Naive B cell (primary cell): Measurements from ENCODE around the gene FAM149A. TPM values are rescaled to one million over a fixed set of nuclear protein-coding genes. Genes with fewer than 3 reads are reported as not detected.

Source experiments
- ATAC-seq, 2 donors: fragments of 150-1000 bp; cut with Tn5 transposase; 2 replicates each; pipeline ENCODE4 v1.10.0; 2021; ENCODE audit warnings: low read depth in 2 of 2, mild to moderate bottlenecking in 2 of 2, moderate library complexity in 2 of 2
- DNase-seq: peaks from one replicate; pipeline ENCODE4 v3.0.0; 2022
- H3K27ac Mint-ChIP-seq, 6 donors: one replicate each; pipeline ENCODE4 v1.8.0; 2020 to 2022; ENCODE audit warnings: mild to moderate bottlenecking in 6 of 6, mixed read lengths in 6 of 6, moderate library complexity in 5 of 6, inconsistent platforms in 2 of 6
- H3K27me3 Mint-ChIP-seq, 3 donors: one replicate each; pipeline ENCODE4 v1.8.0; 2021 to 2022; ENCODE audit warnings: mixed read lengths in 3 of 3, mild to moderate bottlenecking in 1 of 3
- H3K36me3 Mint-ChIP-seq, 2 donors: one replicate each; pipeline ENCODE4 v1.8.0; 2020 to 2022; ENCODE audit warnings: mixed read lengths in 2 of 2, inconsistent platforms in 1 of 2, mild to moderate bottlenecking in 1 of 2
- H3K4me1 Mint-ChIP-seq, 3 donors: one replicate each; pipeline ENCODE4 v1.8.0; 2020 to 2022; ENCODE audit warnings: mixed read lengths in 3 of 3, inconsistent platforms in 1 of 3, mild to moderate bottlenecking in 1 of 3, moderate library complexity in 1 of 3
- H3K4me3 Mint-ChIP-seq, 8 donors: one replicate each; pipeline ENCODE4 v1.8.0; 2020 to 2022; ENCODE audit warnings: mild to moderate bottlenecking in 8 of 8, mixed read lengths in 8 of 8, moderate library complexity in 8 of 8, inconsistent platforms in 2 of 8
- H3K9me3 Mint-ChIP-seq, 7 donors: one replicate each; pipeline ENCODE4 v1.8.0; 2020 to 2022; ENCODE audit warnings: mixed read lengths in 7 of 7, mild to moderate bottlenecking in 5 of 7, inconsistent platforms in 2 of 7, moderate library complexity in 1 of 7
- polyA plus RNA-seq, 6 donors: library from polyadenylated mRNA; unstranded; fragments of 300-500 nt; fragmentation: Illumina TruSeq; gene quantifications; one replicate each; pipeline ENCODE4 v1.2.3, GENCODE V29; 2021; ENCODE audit warnings: low read depth in 6 of 6

Gene FAM149A
- polyA plus RNA-seq, 6 donors from 2014 or later: not detected

DNA sequence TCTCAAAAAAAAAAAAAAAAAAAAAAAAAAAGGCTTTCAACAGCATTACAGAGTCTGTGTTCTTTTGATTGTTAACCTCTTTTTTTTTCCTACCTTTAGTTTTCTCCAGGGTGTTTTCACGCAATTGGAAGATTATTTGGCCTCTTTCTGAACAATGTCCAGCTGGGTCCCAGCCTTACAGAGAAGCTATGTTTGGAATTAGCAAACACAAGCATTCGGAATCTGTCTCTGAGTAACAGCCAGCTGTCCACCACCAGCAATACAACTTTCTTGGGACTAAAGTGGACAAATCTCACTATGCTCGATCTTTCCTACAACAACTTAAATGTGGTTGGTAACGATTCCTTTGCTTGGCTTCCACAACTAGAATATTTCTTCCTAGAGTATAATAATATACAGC lies 22.3 kb upstream of the FAM149A start:
- Mint-ChIP-seq H3K36me3 (no peaks in the 10 kb centered on the region), H3K9me3 (no peaks in the 10 kb centered on the region), H3K4me3 (no peak overlapping the region), H3K4me1 (no peaks in the 10 kb centered on the region), H3K27me3 (peaks cover 15 to 38% (median 25%) of the 10 kb centered on the region in 3 donors), H3K27ac (no peak overlapping the region)
- no peak for DNase-seq
- no peak for ATAC-seq

DNA sequence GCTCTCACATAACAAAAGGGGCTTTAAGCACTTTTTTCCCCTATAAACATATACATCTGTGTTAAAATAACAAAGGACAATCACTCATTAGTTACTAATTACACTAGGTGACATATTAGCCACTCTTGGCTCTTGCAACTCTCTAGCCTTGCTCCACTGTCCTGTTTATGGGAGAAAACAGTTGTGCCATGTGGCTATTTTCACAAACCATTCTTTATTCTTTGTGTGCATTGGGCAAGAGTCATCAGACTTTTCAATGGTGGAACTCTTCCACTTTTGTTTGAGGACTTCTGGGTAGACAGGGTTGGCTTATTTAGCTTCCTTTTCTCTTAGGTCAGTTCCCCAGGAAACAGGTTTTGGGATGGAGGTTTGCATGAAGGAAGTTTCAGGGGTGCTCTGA lies 16.0 kb upstream of the FAM149A start:
- no peak for ATAC-seq
- no peak for DNase-seq
- Mint-ChIP-seq H3K4me1 (no peaks in the 10 kb centered on the region), H3K4me3 (no peak overlapping the region), H3K27ac (no peak overlapping the region), H3K9me3 (peaks cover 0 to 11% (median 0%) of the 10 kb centered on the region in 7 donors), H3K36me3 (no peaks in the 10 kb centered on the region), H3K27me3 (peaks cover 16 to 28% (median 20%) of the 10 kb centered on the region in 3 donors)

DNA sequence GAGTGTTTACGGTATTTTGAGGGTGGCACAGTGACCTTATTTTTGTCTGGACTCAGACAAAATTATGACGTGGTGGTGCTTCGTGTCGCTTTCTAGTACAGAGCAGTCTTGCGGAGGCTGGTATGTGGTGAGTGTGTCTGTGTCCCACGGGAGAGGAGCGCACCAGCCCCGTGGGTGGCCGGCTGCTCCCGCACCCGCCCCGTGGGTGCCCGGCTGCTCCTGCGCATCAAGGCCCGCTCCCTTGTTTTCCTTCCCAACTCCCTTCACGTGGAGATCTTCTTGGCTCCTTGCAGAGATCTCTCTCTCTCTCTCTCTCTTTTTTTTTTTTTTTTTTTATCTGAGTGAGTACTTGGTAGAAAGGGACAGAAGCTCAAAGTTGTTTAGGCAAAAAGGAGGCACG lies 12.2 kb upstream of the FAM149A start:
- no peaks in the 10 kb centered on the region for H3K36me3 Mint-ChIP-seq

DNA sequence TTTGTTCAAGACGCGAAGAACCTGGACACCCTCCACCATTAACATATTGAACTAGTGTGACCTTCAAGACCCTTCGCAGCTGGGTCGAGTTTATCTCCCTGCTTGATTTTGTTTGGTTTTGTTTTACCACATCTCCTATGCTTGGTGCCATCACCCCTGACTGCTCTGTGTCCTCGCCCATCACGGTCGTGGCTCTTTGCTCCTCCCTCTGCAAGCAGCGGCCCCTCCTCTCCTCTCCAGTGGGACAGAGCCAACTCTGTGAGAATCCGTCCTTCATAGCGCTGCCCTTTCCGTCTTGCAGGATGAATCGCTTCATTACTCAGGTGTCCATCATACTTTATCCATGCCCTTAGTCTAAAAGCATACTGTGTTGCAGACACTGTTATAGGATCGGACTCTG lies 9.1 kb upstream of the FAM149A start:
- H3K4me3 Mint-ChIP-seq: no peak overlapping the region
- ATAC-seq (no peak), DNase-seq (no peak)
- H3K27me3 Mint-ChIP-seq: peaks cover 6 to 17% (median 14%) of the 10 kb centered on the region in 3 donors
- peaks cover 0 to 7% (median 0%) of the 10 kb centered on the region in 7 donors for H3K9me3 Mint-ChIP-seq
- H3K4me1 Mint-ChIP-seq: no peaks in the 10 kb centered on the region
- no peak overlapping the region for H3K27ac Mint-ChIP-seq
- no peaks in the 10 kb centered on the region for H3K36me3 Mint-ChIP-seq

More for the DNA sequence above, 12.2 kb upstream of the FAM149A start:
- Mint-ChIP-seq H3K4me1 (no peaks in the 10 kb centered on the region), H3K27me3 (peaks cover 27 to 34% (median 29%) of the 10 kb centered on the region in 3 donors), H3K27ac (no peak overlapping the region), H3K9me3 (peaks cover 0 to 11% (median 0%) of the 10 kb centered on the region in 7 donors), H3K4me3 (no peak overlapping the region)
- DNase-seq: no peak
- no peak for ATAC-seq

DNA sequence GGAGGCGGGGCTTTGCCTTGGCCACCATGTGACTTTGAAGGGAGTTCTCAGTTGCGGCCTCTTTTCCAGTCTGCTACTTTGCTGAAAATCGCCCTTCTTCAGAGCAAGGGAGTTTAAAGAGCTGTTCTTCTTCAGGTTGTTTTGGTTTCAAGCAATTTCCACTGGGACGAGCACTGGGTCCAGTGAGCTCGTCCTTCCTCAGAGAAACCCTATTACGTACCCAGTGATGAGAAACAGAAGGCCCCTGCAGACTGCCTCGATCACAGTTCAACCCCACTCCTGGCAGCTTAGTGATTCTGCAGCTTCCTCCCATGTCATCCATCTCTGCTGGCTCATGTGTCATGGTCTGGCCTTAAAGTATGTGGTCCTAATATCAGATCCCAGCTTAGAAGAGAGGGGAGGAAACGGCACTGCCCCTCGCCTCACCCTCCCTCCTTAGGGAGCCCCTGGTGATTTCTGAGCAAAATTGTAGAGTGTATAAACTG lies 7.8 kb upstream of the FAM149A start:
- DNase-seq (no peak), ATAC-seq (no peak)
- H3K27me3 Mint-ChIP-seq: peaks cover 14 to 19% (median 18%) of the 10 kb centered on the region in 3 donors
- peak overlapping the region in 1 of 6 donors; percentile 13 for H3K27ac Mint-ChIP-seq
- no peak overlapping the region for H3K4me3 Mint-ChIP-seq
- no peaks in the 10 kb centered on the region for H3K4me1 Mint-ChIP-seq
- H3K9me3 Mint-ChIP-seq: peaks cover 0 to 2% (median 0%) of the 10 kb centered on the region in 7 donors
- H3K36me3 Mint-ChIP-seq: no peaks in the 10 kb centered on the region

DNA sequence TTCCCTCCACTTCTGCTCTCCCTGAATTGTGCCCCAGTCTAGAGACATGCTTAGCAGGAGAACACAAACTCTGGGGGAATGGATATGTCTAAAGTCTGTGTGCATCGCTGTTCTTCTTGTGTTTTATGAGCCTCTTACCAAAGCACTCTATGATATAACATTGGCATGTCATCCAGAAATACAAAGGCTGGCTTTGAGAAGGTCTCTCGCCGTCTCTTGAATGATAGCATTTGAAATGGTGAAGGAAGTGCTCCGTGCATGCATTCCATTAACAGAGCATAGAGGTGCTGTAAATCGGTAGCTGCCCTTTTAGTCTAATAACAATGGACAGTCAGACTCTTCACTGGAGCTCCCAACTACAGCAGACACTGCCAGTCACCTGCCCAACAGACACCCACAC lies 7.1 kb upstream of the FAM149A start:
- Mint-ChIP-seq H3K4me3 (no peak overlapping the region), H3K27ac (no peak overlapping the region), H3K9me3 (peaks cover 0 to 3% (median 0%) of the 10 kb centered on the region in 7 donors), H3K4me1 (no peaks in the 10 kb centered on the region), H3K27me3 (peaks cover 14 to 24% (median 19%) of the 10 kb centered on the region in 3 donors), H3K36me3 (no peaks in the 10 kb centered on the region)
- no peak for ATAC-seq
- no peak for DNase-seq

DNA sequence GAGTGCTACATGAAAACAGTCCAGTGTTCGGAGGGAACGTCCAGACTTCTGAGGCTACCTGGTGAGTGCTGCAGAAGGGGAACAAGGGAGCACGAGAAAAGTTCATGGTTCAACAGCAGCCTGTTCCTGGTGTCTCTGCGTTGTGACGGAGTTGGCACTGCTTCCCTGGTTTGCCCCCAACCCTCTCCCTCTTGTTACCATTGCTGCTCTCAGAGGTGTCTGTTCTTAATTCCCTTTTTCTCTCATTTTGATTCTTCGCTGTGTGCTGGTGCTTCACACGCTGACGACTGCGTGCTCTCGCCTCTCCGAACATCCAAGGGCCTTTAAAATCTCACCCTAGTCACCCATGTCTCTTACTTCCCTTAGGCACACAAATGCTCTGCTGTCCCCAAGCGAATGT lies 1.6 kb upstream of the FAM149A start:
- peak overlapping the region in 4 of 8 donors; percentile 16 to 60 (median 22) for H3K4me3 Mint-ChIP-seq
- H3K27ac Mint-ChIP-seq: no peak overlapping the region
- ATAC-seq (no peak), DNase-seq (no peak)
- peaks cover 35 to 62% (median 44%) of the 10 kb centered on the region in 3 donors for H3K27me3 Mint-ChIP-seq
- peaks cover 0 to 8% of the 10 kb centered on the region in 2 donors for H3K36me3 Mint-ChIP-seq
- H3K9me3 Mint-ChIP-seq: peaks cover 0 to 7% (median 0%) of the 10 kb centered on the region in 7 donors
- peaks cover 5 to 20% (median 6%) of the 10 kb centered on the region in 3 donors for H3K4me1 Mint-ChIP-seq

DNA sequence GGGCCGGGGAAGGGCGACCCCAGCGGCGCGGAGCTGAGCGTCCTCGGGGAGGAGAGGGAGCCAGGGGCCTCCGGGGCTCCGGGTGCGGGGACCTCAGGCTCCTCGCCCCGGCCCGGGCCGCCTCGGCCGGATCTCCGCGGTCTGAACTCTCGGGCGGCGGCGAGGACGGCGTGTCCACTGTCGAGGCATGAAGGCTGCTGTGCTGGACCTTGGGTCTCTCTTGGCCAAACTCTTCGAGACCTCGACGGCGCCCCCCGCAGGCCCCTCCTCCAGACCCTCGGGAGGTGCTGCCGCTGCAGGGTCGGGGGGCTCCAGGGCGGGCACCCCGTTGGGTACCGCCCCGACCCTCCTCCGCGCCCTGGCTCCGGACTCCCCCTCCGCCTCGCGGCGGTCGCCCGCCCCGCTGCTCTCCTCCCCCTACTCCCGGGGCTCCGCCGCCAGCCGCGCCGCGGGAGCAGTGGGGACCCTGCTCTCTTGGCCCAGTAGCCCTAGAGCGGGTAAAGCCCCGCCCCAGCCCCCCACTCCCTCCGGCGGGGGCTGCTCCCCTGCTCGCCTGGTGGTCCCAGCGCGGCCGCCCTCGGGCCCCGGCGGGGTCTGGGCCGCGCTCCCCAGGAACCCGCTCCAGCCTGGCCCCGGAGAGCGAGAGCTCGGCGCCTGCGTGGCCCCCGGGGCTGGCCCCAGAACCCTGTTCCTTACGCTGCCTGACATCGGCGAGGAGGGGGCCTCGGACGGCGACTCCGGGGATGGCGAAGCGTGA lies 564 bp downstream of the FAM149A start:
- Mint-ChIP-seq H3K4me1 (peaks cover 5 to 20% (median 6%) of the 10 kb centered on the region in 3 donors), H3K4me3 (peak overlapping the region; percentile 50 to 89 (median 78)), H3K36me3 (peaks cover 0 to 8% of the 10 kb centered on the region in 2 donors), H3K27me3 (peaks cover 50 to 75% (median 60%) of the 10 kb centered on the region in 3 donors), H3K27ac (peak overlapping the region in 3 of 6 donors; percentile 34 to 80 (median 73)), H3K9me3 (peaks cover 0 to 9% (median 0%) of the 10 kb centered on the region in 7 donors)
- DNase-seq (no peak), ATAC-seq (peak; percentile 26 to 40)

DNA sequence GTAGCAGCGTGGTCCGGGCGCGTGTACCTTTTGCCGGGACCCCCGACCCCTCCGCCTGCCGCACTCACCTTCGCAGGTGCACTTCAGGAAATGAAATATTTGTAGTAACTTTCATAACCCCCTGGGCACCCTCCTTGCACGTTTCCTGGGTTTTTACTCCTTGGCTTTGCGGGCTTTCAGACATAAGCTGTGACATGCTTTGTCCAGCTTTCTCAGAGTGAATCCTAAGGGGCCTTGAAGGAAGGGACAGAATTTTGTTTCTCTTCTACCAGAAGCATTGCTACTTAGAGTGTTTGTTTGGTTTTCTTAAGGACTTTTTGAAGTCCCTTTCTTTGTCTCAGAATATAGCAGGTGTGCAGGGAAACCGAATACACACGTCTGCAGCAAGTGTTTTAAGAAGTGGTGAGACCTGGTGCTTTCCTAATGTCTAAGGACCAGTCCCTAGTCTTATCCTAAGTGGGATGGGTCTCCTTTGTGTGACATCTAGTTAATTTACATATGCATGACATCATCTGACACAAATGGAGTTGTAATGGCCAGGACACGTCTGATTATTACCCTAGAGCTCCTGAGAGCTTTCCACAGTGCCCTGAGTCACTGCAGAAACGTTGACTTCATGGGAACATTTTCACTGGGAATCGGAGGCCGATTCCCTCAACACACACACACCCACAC lies 1.3 kb downstream of the FAM149A start:
- DNase-seq (no peak), ATAC-seq (no peak)
- peak overlapping the region; percentile 50 to 89 (median 78) for H3K4me3 Mint-ChIP-seq
- H3K9me3 Mint-ChIP-seq: peaks cover 0 to 9% (median 0%) of the 10 kb centered on the region in 7 donors
- peak overlapping the region in 4 of 6 donors; percentile 34 to 88 (median 76) for H3K27ac Mint-ChIP-seq
- H3K4me1 Mint-ChIP-seq: peaks cover 5 to 20% (median 6%) of the 10 kb centered on the region in 3 donors
- peaks cover 50 to 73% (median 60%) of the 10 kb centered on the region in 3 donors for H3K27me3 Mint-ChIP-seq
- H3K36me3 Mint-ChIP-seq: peaks cover 0 to 8% of the 10 kb centered on the region in 2 donors

DNA sequence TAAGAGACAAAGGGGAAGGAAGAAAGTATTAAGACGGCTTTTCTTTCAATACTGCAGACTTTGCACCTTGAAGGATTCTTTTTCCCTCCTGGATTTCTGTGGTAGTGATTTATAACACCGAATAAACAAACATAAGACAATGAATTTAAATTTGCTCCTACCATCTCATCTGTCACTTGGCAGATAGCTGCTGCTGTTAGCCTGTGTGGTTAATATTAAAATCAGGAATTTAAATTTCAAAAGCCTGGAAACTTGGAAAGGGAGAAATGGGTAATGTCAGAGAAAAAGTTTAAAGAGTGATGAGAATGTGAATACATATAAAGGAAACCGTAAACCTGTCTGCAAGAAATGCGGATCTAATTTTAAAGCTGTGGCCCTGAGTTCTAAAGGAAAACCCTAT lies 3.4 kb downstream of the FAM149A start:
- H3K4me3 Mint-ChIP-seq: no peak overlapping the region
- H3K27me3 Mint-ChIP-seq: peaks cover 46 to 52% (median 49%) of the 10 kb centered on the region in 3 donors
- ATAC-seq: no peak

DNA sequence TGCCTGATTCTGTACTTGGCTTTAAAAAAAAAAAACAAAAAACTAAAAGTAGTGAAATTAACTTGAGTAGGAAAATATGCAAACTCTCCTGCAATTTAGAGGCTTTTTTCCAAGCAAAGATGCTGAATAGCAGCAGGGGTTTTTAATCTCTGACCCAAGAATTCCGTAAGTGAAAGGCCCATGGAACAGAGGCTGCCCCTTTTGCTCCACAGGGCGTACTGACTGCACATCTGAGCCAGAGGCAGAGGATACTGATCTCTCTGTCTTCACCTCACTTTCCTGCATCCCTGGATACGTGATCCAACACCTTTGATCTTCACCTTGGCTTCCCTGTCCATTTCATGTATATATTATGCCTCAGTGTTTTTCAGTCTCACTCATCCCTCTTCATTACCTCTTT lies 3.9 kb downstream of the FAM149A start:
- Mint-ChIP-seq H3K36me3 (peaks cover 0 to 8% of the 10 kb centered on the region in 2 donors), H3K4me1 (peaks cover 5 to 16% (median 6%) of the 10 kb centered on the region in 3 donors), H3K9me3 (peaks cover 0 to 5% (median 0%) of the 10 kb centered on the region in 7 donors), H3K27me3 (peaks cover 42 to 47% (median 44%) of the 10 kb centered on the region in 3 donors), H3K27ac (no peak overlapping the region), H3K4me3 (peak overlapping the region in 1 of 8 donors; percentile 73)
- ATAC-seq (no peak), DNase-seq (no peak)

More for the DNA sequence above, 3.4 kb downstream of the FAM149A start:
- Mint-ChIP-seq H3K9me3 (peaks cover 0 to 7% (median 0%) of the 10 kb centered on the region in 7 donors), H3K4me1 (peaks cover 5 to 20% (median 6%) of the 10 kb centered on the region in 3 donors), H3K27ac (no peak overlapping the region), H3K36me3 (peaks cover 0 to 8% of the 10 kb centered on the region in 2 donors)
- DNase-seq: no peak

DNA sequence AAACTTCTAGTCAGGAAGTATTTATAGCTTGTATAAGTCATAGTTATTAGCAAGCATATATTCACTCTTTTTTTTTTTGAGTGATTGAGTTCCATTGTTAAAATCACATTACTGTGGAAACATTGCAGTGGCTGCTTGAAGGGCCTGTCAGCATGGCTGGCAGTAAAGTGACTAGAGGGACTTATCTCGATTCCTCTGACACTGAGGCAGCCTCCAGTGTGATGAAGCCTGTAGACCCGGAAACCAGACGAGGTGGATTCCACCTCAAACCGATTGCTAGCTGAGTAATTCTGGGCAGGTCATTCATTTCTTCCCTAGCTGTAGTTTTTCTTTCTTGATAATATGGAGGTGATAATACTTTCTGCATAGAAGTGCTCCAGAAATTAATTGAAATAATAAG lies 4.7 kb downstream of the FAM149A start:
- ATAC-seq (no peak), DNase-seq (no peak)
- H3K4me3 Mint-ChIP-seq: no peak overlapping the region
- peaks cover 0 to 3% (median 0%) of the 10 kb centered on the region in 7 donors for H3K9me3 Mint-ChIP-seq
- H3K4me1 Mint-ChIP-seq: peaks cover 5 to 11% (median 6%) of the 10 kb centered on the region in 3 donors
- peaks cover 0 to 2% of the 10 kb centered on the region in 2 donors for H3K36me3 Mint-ChIP-seq
- H3K27me3 Mint-ChIP-seq: peaks cover 33 to 39% (median 37%) of the 10 kb centered on the region in 3 donors
- H3K27ac Mint-ChIP-seq: no peak overlapping the region

DNA sequence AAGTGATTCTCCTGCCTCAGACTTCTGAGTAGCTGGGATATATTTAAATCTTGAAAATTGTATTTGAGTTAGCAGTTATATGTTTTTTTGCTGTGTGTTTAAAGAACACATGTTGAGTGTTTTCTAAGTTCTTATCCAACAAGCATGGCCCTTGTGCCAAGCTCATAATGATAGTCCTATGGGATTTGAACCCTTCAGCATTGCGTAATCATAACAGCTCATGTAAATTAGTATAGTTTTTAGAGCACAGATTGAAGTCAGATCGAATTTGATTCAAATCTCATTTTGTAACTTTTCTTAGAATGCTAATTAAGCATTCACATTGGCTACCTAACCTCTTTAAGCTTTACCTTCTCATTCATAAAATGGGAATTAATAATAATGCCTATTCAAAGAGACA lies 12.2 kb downstream of the FAM149A start:
- peaks cover 0 to 2% (median 0%) of the 10 kb centered on the region in 7 donors for H3K9me3 Mint-ChIP-seq
- H3K27me3 Mint-ChIP-seq: peaks cover 15 to 19% (median 19%) of the 10 kb centered on the region in 3 donors
- H3K4me1 Mint-ChIP-seq: no peaks in the 10 kb centered on the region
- no peak overlapping the region for H3K4me3 Mint-ChIP-seq
- ATAC-seq: no peak
- no peaks in the 10 kb centered on the region for H3K36me3 Mint-ChIP-seq
- no peak for DNase-seq
- no peak overlapping the region for H3K27ac Mint-ChIP-seq
